ENCODE data around the gene LRRC7.
"Not testable (repeated sequence)": the region's sequence is repeated elsewhere in the genome, so short reads cannot be mapped to it uniquely, and the experiment has no call there.

LRRC7 gene

DNA sequence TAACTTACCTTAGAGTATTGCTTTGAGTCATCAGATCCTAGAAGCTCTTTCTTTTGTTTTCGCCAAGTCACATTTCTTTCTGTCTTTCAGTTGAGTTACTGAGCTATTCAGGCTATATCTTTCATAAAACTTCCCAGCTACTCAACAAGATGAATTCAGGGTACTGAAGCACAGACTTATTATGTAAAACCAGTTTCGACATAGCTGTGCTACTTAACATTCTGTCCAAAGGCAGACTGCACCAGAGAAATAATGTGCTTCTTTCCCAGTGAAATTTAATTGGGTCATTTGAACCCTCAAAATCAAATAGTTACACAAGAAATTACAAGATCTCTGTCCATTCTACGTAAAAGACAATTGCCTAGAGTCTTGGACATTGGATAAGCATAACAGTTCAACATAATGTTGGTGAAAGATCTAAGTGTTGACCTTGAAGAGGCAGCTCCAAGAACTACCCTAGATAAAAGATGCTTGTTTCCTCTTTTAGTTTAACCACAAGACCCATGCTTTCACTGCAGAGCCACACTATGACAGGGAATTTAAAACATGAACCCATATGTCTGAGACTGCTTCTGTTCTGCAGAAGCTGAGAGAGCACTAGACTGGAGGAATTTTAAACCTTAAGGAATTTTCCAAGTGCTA, 474.5 kb downstream of the LRRC7 start:
- DNase-seq (ENCODE audit: low read depth): no peak

DNA sequence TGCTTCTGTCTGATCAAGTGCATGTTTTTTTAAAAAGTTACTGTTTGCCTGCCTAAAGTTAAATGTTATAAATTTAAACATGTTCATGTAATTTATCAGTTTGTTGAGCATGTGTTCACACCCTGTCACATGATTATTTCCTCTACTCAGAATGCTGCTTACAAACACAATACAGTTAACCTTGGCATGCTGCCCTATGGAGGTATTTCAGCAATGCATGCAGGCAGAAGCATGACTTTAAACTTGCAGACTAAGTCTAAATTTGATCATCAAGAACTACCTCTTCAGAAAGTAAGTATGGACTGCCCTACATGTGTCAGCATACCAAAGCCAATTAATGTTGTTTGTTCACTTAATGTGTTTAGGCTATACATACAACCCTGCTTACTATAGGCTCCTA, 476.1 kb downstream of the LRRC7 start:
- DNase-seq (ENCODE audit: low read depth): no peak

DNA sequence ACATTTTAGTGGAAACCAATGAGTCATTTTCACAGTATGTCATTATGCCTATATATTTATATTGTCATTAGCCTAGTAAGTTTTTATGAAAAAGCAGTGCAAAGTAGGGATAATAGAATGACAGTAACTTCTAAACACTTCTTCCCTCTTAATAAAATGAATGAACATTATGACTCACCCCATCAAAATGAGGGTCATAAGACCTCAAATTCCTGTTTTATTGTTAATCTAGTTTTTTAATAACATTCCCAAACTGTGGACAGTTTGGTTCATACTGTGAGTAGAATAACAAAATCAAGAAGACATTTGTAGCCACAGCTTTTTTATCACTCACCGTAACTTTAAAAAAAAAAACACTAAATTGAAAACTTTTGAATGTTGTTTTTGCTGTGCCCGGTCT, 477.1 kb downstream of the LRRC7 start:
- DNase-seq (ENCODE audit: low read depth): no peak

DNA sequence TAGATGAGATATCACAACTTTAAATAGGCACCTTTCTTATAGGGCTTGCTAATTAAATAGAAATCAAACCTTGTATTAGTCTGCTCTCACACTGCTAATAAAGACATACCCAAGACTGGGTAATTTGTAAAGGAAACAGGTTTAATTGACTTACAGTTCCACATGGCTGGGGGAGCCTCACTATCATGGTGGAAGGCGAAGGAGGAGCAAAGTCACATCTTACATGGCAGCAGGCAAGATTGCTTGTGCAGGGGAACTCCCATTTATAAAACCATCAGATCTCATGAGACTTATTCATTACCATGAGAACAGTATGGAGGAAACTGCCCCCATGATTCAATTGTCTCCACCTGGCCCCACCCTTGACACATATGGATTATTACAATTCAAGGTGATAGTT, 477.9 kb downstream of the LRRC7 start:
- DNase-seq (ENCODE audit: low read depth): not testable (repeated sequence)

DNA sequence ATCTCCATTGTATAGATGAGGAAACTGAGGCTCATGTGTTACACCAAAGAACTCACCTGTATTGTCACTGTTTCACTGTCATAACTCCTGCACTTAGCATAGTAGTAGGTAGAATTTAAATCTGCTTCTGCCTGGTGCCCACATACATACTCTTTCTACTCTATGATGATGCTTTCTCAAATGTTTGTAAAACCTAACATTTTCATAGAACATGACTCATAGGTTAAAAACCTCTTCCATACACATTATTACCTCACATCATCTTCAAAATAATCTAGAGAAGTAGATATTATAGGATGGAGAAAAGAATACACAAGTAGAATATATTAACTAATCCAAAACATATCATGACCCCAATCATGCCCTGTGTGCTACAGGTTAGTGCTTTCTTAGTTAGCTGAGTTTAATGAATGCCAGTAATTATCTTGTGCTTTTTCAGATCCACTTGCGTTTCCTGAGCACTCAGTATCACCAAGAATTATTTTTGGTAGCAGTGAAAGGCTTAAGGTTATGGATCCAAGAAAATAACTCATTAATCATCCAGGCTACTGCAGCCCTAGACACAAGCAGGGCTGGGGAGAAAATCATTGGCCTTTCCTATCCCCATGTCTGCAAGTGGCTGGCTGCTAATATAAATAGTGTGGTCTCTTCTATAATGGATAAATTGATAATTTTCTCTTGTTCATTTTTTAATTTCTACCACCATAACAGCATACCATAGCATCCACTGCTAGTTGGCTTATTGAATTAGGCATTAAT, 480.8 kb downstream of the LRRC7 start:
- no peak for DNase-seq (ENCODE audit: low read depth)

DNA sequence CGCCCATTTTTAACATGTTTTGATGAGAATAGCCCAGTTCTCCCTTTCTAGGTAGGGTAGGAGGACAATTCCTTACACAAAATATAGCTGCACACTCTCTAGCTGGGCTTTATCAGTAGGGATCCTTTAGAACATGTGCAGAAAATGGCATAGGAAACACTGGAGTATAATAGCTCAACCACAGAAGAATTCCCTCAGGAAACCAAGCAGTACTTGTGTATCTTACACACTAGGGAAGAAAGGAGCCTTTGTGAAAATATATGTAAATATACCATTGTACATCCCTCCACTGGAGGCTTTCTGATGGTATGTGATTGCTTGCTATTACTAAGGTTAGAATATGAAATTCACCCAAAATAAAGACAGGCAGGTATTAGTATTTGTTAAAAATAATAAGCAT, 484.2 kb downstream of the LRRC7 start:
- no peak for DNase-seq (ENCODE audit: low read depth)

DNA sequence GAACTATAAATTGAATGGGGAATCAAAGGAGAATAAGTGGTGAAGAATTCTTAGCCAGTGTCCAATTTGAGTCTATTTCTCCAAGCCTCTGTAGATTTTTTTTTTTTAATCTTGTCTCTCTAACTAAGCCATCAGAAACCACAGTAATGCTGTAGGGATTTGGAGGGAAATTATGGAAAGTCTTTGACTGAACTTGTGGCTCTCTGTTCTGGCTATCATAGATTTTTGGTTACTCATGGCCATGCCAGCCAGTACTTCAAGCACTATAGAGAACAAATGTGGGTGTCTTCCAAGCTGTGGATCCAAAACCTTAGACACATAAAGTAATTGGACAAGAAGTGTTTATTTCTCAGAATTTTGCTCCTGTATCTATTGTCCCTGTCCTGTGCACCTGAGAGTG, 489.8 kb downstream of the LRRC7 start:
- no peak for DNase-seq (ENCODE audit: low read depth)

DNA sequence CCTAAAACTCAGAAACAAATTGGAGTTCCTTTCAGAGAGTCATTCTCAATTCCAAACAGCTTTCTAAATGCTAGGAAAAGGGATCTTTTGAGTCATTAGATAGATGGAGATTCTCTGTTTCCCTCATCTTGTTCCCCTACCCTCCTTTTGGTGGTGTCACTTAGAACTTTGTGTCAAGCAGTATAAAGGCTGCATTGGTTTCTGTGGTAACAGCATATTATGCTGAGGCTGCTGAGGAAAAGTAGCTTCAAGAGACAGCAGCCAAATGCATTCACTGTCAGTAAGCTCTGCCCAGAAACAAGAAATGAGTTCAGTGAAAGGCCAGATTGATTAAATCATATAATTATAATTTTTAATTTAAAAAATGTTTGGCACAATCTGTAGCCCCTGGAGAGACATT, 493.5 kb downstream of the LRRC7 start:
- no peak for DNase-seq (ENCODE audit: low read depth)

DNA sequence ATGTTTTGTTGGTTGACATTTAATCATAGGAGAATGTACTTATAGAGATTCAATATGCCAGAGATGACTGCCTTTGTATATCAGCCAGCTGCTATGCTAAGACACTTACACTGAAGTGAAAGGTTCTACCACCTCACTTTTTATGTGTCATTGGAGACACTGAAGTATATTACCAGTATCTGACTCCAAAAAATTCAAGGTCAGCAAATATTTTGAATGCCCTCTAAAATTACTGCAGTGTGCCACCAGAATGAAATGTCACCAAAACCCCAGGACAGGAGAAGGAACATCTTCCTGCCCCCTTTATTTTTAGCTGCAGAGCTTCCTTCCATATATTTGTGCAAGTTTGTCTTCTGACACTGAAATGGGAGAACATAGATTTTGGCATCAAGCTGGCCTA, 496.1 kb downstream of the LRRC7 start:
- DNase-seq (ENCODE audit: low read depth): no peak

DNA sequence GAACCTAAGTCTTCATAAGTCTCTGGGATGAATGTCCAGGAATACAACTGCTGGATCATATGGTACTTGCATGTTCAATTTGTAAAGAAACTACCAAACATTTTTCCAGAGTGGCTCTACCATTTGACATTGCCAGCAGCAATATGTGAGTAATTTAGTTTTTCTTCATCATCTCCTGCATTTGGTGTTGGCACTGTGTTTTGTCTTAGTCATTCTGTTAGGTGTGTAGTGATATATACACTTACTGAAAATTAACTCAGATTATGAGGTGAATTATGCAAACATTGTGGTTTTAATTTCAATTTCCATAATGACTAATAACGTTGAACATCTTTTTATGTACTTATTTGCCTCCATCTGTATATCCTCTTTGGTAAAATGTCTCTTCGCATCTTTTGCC, 499.0 kb downstream of the LRRC7 start:
- DNase-seq (ENCODE audit: low read depth): no peak

DNA sequence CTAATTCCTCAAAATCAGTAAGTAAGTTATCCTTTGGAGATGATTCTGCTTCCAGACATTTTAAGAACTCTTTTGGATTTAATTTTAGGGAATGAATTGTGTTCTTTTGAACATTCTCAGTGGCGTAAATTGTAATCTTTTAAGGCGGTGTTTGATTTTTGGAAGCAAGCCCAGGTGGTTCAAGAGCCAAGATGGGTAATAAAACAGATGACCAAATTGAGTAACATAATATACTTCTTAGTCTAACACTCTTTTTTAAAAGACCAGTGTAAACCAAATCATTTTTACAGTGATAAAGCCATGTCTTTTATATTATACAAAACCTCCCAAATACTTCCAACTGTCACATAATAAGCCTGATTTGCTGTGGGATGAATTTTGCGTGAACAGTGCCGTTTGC, 503.9 kb downstream of the LRRC7 start:
- DNase-seq (ENCODE audit: low read depth): no peak

DNA sequence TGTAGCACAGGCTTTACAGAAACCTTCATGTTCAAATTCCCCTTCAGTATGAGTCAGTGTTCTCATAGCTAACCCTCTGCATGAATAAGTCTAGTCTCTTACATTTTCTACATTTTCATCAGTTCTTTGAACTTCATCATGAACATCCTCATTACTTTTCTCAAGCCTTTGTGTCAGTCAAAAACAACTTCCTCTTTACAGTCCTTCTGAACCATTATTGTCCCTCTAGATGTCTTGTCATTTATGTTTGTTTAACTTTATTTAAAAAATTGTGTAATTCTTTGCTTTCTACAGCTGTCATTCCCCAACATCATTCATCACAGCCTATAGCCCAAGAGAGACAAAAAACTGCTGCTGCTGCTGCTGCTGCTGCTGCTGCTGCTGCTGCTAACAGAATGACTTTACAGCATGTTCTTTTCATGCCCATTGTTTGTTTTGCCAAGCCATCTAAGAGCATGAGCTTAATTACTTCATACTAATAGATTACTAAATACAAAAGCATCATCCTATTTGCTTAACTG, 504.6 kb downstream of the LRRC7 start:
- DNase-seq (ENCODE audit: low read depth): no peak

DNA sequence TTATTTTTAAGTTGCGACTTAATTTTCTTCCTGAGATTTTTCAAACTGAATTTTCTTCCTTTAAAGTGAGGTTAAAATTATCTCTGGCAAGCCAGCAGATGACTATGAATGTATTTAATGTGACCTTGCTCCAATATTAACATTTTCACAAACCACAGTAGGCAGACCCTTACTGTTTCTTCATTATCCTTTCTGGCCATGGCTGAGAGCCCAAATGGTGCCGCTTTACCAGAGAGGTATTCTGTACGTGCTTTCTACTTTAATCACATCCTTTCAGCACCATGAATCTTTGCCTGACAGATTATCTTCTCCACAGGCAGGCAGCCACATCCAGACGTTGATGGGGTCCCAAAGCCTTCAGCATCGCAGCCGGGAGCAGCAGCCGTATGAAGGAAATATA, 508.0 kb downstream of the LRRC7 start:
- DNase-seq (ENCODE audit: low read depth): no peak

DNA sequence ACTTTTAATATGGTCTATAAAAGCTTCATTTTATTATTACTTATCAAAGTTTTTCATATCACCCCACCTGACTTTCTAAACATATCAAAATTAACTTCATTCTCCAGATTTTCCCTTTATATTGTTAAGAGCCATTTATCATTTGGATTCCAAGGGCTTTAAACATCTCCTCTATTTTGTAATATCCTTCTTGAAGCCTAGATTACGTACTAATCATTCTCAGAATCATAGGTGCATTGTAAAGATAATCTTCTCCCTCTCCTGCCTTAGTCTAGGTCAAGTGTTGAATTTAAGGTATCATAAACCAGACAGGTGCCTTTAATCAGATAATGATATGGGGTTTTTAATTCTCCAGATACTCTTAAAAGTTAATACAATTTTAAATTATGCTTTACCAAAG, 509.3 kb downstream of the LRRC7 start:
- no peak for DNase-seq (ENCODE audit: low read depth)

DNA sequence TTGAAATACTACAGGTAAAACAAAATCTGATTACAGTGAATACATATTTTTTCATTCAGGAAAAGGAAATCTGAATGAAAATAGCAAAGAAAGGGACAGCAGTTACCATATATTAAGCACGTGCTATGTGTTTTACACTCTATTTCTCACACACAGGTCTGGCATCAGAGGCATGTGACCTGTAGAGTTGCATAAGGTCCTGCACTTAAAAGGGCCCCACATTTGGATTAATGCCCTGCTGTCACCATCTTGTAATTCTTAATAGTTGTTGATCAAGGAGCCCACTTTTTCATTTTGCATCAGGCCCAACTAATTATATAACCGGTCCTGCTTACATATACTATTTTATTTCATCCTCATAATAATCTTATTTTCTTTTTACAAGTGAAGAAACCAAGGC, 511.8 kb downstream of the LRRC7 start:
- no peak for DNase-seq (ENCODE audit: low read depth)

DNA sequence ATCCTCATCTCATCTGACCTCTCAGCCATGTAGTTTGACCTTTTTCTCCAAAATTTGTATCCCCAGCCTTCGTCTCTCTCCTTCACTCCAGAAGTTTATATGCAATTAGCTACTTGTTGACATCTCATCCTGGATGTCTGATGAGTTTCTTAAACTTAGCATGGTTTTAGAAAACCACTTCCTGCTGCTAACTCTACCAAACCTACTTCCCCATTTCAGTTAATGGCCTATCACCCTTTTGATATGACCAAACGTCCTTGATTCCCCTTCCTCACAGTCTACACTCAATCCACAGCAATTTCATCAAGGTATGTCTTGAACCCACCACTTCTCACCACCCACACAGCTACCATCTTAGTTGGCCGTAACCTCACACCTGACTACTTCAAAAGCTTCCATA, 515.8 kb downstream of the LRRC7 start:
- DNase-seq (ENCODE audit: low read depth): no peak

DNA sequence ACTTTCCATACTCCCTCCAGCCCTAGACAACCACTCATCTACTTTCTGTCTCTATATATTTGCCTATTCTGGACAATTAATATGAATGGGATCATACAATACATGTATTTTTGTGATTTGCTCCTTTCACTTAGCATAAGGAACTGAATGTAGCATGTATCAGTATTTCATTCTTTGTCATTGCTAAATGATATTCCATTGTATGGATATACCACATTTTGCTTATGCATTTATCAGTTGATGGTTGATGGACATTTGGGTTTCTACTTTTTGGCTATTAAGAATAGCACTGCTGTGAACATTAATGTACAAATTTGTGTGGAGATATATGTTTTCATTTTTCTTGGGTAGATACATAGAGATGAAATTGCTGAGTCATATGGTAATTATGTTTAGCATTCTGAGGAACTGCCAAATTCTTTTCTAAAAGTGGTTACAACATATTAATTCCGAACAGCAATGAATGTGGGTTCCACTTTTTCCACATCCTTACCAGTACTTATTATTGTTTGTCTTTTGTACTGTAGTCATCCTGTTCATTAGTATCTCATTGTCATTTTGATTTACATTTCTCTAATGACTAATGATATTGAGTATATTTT, 516.7 kb downstream of the LRRC7 start:
- DNase-seq (ENCODE audit: low read depth): no peak

DNA sequence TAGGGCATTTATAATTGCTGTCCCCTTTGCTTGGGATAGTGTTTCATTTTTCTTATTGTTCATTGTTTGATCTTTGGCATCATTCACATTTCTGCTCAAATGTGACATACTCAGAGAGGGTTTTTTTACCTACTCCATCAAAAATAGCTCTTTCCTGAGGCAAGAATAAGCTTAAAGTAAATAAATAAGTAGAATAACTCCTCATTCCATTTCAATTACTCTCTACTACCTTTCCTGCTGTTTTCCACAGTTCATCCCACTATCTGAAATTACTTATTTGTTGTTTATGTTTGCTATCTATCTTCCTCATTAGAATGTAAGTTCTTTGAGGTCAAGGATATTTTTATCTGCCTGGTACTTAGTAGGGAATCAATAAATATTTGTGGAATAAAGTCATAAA, 517.8 kb downstream of the LRRC7 start:
- DNase-seq (ENCODE audit: low read depth): no peak

DNA sequence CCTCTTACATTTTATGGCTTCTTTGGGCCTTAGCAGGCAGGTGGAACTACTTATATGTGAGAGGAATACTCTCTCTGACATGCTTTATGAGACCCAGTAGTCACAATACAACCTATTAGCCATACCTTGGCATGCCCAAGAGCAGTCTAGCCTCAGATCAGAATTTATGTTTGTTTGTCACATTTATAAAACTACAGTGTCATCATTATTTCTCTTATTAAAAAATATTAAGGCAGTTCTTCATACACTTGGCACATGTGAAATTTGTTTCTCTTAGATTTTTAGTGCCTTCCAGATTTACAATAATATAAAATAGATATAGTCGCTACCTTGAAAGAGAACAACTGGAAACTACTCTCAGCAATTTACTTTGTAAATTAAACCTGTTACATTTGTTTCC, 519.2 kb downstream of the LRRC7 start:
- DNase-seq (ENCODE audit: low read depth): no peak

DNA sequence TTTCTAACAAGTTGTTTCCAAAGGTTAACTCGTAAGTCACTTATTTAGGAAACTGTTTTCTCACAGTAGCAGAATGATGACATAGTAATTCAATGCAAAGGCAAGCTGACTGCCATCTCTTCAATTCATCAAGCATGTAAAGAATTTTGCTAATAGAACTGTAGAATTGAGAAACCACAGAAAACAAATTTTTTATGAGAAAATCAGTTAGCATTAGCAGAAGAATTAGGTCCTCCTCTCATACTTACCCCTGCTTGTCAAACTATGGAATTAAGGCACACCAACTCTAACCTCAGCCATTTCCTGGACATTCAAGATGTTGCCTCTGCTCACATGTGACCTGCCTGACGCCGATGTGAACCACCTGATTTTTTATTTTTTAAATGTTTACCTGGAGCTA, 522.4 kb downstream of the LRRC7 start:
- DNase-seq (ENCODE audit: low read depth): no peak

DNA sequence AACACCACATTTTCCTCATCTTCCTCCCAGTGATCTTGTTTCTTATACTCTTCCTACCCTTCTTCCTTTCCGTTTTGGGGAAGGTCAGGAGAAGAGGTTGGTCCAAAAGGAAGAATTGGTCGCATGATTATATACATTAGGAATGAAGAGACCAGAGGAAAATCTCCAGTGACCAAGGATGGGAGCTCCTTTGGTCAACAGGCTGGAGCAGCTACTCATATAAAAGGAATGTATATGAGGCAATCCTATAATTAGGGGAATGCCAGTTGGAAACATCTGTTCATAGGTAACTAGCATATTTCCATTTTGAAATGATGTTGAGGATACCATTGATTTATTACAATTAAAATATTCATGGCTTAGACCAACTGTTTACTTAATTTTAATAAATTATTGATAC, 523.2 kb downstream of the LRRC7 start:
- DNase-seq (ENCODE audit: low read depth): no peak

DNA sequence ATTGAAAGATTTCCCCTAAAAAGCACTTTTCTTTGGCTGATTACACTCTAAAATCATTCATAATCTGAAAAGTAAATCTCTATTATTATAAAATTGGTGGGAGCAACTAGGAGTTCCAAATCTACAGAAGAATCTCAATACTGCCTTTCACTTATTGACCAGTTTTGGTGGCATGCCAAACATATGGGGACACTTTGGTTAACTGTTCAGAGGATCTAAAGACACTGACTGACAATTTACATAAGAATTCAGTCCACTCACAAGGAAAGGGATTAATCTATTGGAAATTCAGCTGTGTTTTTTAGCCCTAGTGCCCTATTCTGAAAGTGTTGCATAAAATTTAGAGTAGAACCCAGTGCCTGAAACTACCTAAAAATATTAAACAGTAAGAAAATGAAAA, 524.1 kb downstream of the LRRC7 start:
- no peak for DNase-seq (ENCODE audit: low read depth)

DNA sequence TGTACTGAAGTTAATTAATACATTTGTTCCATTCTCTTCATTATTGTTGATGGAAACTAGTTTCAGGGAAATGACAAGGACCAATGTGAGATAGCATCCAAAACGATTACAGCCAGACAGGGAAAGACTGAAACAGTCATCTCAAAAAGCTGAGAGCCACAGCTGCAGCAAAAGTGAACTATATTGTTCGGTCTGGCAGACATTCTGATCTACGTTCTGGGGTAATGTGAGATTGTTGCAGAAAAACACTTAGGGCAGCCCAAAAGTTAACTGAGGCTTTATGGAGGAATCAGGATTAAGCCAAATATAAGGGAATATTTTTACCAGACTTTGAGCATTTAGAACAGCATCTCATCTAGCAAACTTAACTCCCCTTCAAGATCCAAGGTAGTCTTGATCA, 524.8 kb downstream of the LRRC7 start:
- no peak for DNase-seq (ENCODE audit: low read depth)

Measured in activated T-cell treated with anti-CD3 and anti-CD28 coated beads for 24 hours (primary cell).